Erythroblast (primary cell): ENCODE measurements around the gene IMMP2L.

Experiments
- GATA1 ChIP-seq: IDR thresholded peaks from 2 replicates; pipeline ENCODE4 v1.6.1; 2011; ENCODE audit warnings: low read depth, mild to moderate bottlenecking, control low read depth, low read length, moderate library complexity
- POLR2A ChIP-seq: IDR thresholded peaks from 2 replicates; pipeline ENCODE4 v1.6.1; 2011; ENCODE audit warnings: mild to moderate bottlenecking, low read length

DNA sequence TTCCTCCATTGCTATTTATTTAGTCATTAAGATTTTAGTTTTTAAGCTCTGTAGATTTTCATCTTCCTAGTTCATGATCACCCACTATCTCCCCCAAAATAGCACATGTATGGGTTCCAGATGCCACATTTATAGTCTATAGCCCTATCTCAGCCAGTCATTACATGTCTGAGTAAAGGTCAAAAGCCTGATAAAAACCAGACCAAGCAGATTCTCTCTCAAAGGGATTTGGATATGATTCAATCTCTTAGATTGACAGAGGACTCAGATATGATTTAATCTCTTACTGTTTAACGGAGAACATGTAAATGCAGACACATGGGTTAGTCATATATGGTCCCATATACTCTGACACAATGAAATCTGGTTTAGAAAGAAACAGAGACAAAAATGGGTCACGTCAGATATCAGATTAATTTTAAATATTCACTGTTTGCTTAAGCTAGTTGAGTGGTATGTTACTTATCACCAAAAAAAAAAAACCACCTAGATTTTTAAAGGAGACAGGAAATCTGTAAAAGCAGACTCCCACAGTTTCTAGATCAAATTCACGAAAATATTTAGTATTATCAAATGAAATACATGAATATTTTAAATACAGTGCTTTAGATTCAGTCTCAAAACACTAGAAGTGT is 578.4 kb downstream of the IMMP2L start:
- TF ChIP-seq POLR2A, result no peak
- TF ChIP-seq GATA1, result no peak
